ENCODE results near the gene ITPKB.

Gene ITPKB

DNA sequence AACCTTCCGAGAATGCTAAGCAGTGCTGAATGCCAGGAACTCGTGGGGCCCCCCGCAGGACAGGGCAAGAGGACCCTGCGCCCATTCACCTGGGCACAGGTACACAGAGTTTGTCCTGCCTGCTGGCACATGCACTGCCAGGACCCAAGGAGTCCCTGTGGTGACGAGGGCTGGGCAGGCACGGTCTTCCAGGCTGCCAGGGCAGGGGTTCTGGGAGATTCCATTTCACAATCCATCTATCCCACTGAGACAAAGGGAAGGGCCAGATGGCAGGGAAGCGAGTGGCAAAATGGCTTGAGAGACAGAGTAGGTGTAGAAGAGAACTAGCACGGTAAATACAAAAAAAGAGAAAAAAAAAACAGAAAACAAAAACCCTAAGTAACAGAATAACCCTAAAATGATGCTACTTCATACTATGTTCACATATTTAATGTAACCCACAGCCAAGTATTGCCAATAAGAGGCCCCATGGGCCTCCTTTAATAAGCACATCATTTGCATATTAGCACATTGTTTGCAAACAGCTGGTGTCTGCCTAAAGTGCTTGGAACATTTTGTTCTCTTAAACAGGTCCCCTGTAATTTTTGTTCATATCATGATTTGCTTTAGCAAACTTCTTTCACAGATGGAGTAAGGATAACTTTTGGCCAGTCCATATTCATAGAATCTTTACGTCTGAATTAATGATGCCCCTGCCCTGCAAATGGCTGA is 106.8 kb downstream of the ITPKB start:
- H3K36me3 ChIP-seq (ENCODE audit: insufficient read depth, low read length): peaks cover 43% of the 10 kb centered on the region
- peaks cover 2% of the 10 kb centered on the region; the same call in 1 of the 2 replicates for H4K20me1 ChIP-seq (ENCODE audit: insufficient read depth, low read length)
- H3K9me3 ChIP-seq (ENCODE audit: insufficient read depth, low read length, severe bottlenecking): no peaks in the 10 kb centered on the region
- no peaks in the 10 kb centered on the region for H3K27me3 ChIP-seq (ENCODE audit: insufficient read depth, low read length, poor library complexity)
- no peak overlapping the region for H2AFZ ChIP-seq (ENCODE audit: low read depth, low read length)
- no peak for ATAC-seq (ENCODE audit: insufficient read depth, low read depth)
- H3K79me2 ChIP-seq (ENCODE audit: insufficient read depth, low read length): no peaks in the 10 kb centered on the region
- TF ChIP-seq EZH2 (IDR thresholded peaks at IDR 0.05; ENCODE audit: borderline replicate concordance, low read depth, low read length, severe bottlenecking): no peak
- TF ChIP-seq, protein P1, sequence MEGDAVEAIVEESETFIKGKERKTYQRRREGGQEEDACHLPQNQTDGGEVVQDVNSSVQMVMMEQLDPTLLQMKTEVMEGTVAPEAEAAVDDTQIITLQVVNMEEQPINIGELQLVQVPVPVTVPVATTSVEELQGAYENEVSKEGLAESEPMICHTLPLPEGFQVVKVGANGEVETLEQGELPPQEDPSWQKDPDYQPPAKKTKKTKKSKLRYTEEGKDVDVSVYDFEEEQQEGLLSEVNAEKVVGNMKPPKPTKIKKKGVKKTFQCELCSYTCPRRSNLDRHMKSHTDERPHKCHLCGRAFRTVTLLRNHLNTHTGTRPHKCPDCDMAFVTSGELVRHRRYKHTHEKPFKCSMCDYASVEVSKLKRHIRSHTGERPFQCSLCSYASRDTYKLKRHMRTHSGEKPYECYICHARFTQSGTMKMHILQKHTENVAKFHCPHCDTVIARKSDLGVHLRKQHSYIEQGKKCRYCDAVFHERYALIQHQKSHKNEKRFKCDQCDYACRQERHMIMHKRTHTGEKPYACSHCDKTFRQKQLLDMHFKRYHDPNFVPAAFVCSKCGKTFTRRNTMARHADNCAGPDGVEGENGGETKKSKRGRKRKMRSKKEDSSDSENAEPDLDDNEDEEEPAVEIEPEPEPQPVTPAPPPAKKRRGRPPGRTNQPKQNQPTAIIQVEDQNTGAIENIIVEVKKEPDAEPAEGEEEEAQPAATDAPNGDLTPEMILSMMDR (IDR thresholded peaks at IDR 0.05; ENCODE audit: borderline replicate concordance, extremely low read depth, low read length, poor library complexity, severe bottlenecking): no peak
- H3K4me1 ChIP-seq (ENCODE audit: insufficient read depth, low read length): no peaks in the 10 kb centered on the region
- no peak overlapping the region for H3K27ac ChIP-seq (ENCODE audit: low read length)
- H3K9ac ChIP-seq (ENCODE audit: low read depth, low read length): no peak overlapping the region
- no peak for DNase-seq
- H3K4me2 ChIP-seq (ENCODE audit: insufficient read depth, low read length): no peak overlapping the region
- no peak overlapping the region for H3K4me3 ChIP-seq (ENCODE audit: low read depth in 1 of 2, low read length in 2 of 2)

DNA sequence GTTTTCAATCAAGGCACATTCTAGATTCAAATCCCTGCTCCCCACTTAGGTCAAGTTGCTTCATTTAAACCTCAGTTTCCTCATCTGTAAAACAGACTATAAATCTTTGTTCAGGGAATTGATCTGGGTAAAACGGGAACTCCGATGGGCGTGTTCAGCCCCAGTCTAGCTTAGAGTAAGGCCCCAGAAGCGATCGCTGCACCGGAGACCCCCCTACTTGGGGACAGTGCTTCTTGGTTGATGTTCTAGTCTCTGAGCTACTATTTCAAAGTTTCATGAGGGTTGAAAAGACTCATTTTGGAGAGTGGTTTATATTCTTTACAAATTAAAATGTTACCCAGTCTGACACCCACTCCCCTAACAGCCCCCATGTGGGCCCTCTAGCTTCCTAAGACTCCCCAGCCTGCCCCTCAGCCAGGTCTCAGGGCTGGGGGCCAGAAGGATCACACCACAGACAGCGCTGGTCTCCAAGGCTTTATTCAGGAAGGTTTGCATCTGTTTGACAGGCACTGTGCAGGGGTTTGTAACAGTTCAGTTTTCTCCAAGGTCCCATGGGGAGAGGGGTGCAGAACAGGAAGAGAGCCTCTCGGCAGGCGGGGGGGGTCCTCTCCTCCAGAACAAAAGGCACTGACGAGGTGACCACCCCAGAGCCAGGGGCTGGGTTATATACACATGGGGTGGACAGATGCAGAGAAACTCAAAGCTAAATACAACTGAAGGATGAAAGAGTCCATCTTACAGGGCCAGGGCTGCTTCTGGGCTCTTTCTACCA is 107.7 kb downstream of the ITPKB start:
- Histone ChIP-seq H3K4me2 (ENCODE audit: insufficient read depth, low read length) (no peak overlapping the region), H3K4me3 (ENCODE audit: low read depth in 1 of 2, low read length in 2 of 2) (no peak overlapping the region), H3K27ac (ENCODE audit: low read length) (no peak overlapping the region), H3K27me3 (ENCODE audit: insufficient read depth, low read length, poor library complexity) (no peaks in the 10 kb centered on the region), H3K4me1 (ENCODE audit: insufficient read depth, low read length) (peaks cover 4% of the 10 kb centered on the region), H4K20me1 (ENCODE audit: insufficient read depth, low read length) (no peaks in the 10 kb centered on the region; the same call in 1 of the 2 replicates), H3K9me3 (ENCODE audit: insufficient read depth, low read length, severe bottlenecking) (no peaks in the 10 kb centered on the region), H3K9ac (ENCODE audit: low read depth, low read length) (no peak overlapping the region), H3K36me3 (ENCODE audit: insufficient read depth, low read length) (peaks cover 34% of the 10 kb centered on the region), H2AFZ (ENCODE audit: low read depth, low read length) (no peak overlapping the region), H3K79me2 (ENCODE audit: insufficient read depth, low read length) (no peaks in the 10 kb centered on the region)
- TF ChIP-seq EZH2 (IDR thresholded peaks at IDR 0.05; ENCODE audit: borderline replicate concordance, low read depth, low read length, severe bottlenecking): no peak
- TF ChIP-seq, protein P1 (IDR thresholded peaks at IDR 0.05; ENCODE audit: borderline replicate concordance, extremely low read depth, low read length, poor library complexity, severe bottlenecking): no peak
- DNase-seq: no peak
- ATAC-seq (ENCODE audit: insufficient read depth, low read depth): no peak

DNA sequence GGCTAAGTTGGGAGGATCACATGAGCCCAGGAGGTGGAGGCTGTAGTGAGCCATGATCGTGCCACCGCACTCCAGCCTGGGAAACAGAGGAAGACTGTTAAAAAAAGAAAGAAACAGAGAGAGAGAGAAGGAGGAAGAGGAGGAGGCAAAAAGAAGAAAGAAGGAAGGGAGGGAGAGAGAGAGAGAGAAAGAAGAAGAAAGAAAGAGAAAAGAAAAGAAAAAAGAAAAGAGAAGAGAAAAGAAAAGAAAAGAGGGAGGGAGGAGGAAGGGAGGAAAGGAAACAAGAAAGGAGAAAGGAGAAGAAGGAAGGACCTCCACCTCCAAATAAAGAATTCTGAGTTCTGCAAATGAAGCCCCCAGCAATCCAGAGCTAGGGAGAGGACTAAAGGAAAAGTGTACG is 108.5 kb downstream of the ITPKB start:
- no peak for ATAC-seq (ENCODE audit: insufficient read depth, low read depth)
- no peaks in the 10 kb centered on the region; the same call in 1 of the 2 replicates for H4K20me1 ChIP-seq (ENCODE audit: insufficient read depth, low read length)
- H3K36me3 ChIP-seq (ENCODE audit: insufficient read depth, low read length): peaks cover 27% of the 10 kb centered on the region
- no peaks in the 10 kb centered on the region for H3K9me3 ChIP-seq (ENCODE audit: insufficient read depth, low read length, severe bottlenecking)
- H3K9ac ChIP-seq (ENCODE audit: low read depth, low read length): no peak overlapping the region
- H3K27ac ChIP-seq (ENCODE audit: low read length): no peak overlapping the region
- DNase-seq: no peak
- no peak overlapping the region for H3K4me3 ChIP-seq (ENCODE audit: low read depth in 1 of 2, low read length in 2 of 2)
- no peak overlapping the region for H3K4me2 ChIP-seq (ENCODE audit: insufficient read depth, low read length)
- no peak overlapping the region for H2AFZ ChIP-seq (ENCODE audit: low read depth, low read length)
- H3K4me1 ChIP-seq (ENCODE audit: insufficient read depth, low read length): peaks cover 10% of the 10 kb centered on the region
- TF ChIP-seq, protein P1 (IDR thresholded peaks at IDR 0.05; ENCODE audit: borderline replicate concordance, extremely low read depth, low read length, poor library complexity, severe bottlenecking): no peak
- TF ChIP-seq EZH2 (IDR thresholded peaks at IDR 0.05; ENCODE audit: borderline replicate concordance, low read depth, low read length, severe bottlenecking): no peak
- no peaks in the 10 kb centered on the region for H3K27me3 ChIP-seq (ENCODE audit: insufficient read depth, low read length, poor library complexity)
- no peaks in the 10 kb centered on the region for H3K79me2 ChIP-seq (ENCODE audit: insufficient read depth, low read length)

Data from DND-41 (cell line).